ENCODE data around the gene DPYD. TPM values are rescaled to one million over a fixed set of nuclear protein-coding genes. Genes with fewer than 3 reads are reported as not detected.

Gene DPYD
- total and polyA plus RNA-seq, 9 of the 15 experiments (the other 6 are each of a cell fraction or from before 2014, with no cell fraction given), result 0.03 to 0.25 (median 0.08) TPM; not detected in 2

DNA sequence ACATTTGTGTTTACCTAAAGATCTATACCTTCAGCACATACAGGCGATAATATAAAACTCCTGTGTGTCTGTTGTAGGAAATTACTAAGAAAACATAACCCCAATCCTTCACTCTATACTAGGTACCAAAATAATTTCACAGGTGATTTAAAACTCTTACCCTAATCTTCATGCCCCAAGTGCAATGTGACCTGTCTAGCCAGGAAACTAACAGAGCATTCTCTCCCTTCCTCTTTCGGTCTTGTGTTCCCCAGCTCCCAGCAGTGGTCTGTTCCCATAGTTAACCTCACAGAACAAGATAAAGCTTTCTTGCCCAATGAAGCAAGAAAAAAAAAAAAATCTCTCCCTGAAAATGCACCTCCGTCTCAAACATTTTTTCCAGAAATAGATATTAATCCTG is 493.5 kb downstream of the DPYD start (continued):
- TF ChIP-seq, protein P1, sequence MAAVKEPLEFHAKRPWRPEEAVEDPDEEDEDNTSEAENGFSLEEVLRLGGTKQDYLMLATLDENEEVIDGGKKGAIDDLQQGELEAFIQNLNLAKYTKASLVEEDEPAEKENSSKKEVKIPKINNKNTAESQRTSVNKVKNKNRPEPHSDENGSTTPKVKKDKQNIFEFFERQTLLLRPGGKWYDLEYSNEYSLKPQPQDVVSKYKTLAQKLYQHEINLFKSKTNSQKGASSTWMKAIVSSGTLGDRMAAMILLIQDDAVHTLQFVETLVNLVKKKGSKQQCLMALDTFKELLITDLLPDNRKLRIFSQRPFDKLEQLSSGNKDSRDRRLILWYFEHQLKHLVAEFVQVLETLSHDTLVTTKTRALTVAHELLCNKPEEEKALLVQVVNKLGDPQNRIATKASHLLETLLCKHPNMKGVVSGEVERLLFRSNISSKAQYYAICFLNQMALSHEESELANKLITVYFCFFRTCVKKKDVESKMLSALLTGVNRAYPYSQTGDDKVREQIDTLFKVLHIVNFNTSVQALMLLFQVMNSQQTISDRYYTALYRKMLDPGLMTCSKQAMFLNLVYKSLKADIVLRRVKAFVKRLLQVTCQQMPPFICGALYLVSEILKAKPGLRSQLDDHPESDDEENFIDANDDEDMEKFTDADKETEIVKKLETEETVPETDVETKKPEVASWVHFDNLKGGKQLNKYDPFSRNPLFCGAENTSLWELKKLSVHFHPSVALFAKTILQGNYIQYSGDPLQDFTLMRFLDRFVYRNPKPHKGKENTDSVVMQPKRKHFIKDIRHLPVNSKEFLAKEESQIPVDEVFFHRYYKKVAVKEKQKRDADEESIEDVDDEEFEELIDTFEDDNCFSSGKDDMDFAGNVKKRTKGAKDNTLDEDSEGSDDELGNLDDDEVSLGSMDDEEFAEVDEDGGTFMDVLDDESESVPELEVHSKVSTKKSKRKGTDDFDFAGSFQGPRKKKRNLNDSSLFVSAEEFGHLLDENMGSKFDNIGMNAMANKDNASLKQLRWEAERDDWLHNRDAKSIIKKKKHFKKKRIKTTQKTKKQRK (IDR thresholded peaks at IDR 0.05; ENCODE audit: borderline replicate concordance, low read depth, low read length), result no peak
- no peak for TF ChIP-seq YBX1 (IDR thresholded peaks at IDR 0.05)
- no peak for TF ChIP-seq FOXJ3 (CRISPR knock-in tag; IDR thresholded peaks at IDR 0.05)
- TF ChIP-seq U2AF2 (optimal IDR thresholded peaks at IDR 0.05; ENCODE audit: low read depth, low read length), result no peak
- TF ChIP-seq SIX5 (IDR thresholded peaks at IDR 0.05; ENCODE audit: borderline replicate concordance in 1 of 2, insufficient read depth in 1 of 2, low read depth in 1 of 2, low read length in 2 of 2), result no peak

DNA sequence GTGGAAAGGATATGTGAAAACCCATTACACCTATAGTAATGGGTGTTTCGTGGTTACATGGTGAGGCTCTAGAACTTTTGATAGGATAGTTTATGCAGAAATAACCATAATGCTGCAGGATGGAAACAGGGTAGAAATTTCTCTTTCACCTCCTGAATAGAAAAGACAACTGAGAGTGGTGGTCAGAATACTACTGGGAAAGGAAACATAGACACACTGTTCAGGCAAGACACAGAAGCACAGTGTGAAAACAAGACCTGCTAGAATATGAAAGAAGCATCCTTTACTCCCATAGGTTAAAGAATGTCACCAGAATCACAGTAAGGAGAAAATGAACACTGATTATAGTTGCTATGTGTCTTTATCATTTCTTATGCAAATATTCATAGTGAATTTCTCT is 496.6 kb downstream of the DPYD start:
- DNase-seq (ENCODE audit: extremely low read depth in 1 of 4, low spot score in 3 of 4) (no peak), ATAC-seq (no peak), FAIRE-seq (no peak)
- POLR2A ChIA-PET, result no interaction called here
- in situ Hi-C loops (cut with MboI), result no loop called here
- H3K27me3 ChIP-seq (ENCODE audit: control insufficient read depth in 2 of 2, insufficient read depth in 2 of 2, low read length in 2 of 2), result no peaks in the 10 kb centered on the region
- no peak overlapping the region for H3K27ac ChIP-seq (ENCODE audit: extremely low read depth, low read depth, low read length)
- intact Hi-C loops (cut with micrococcal nuclease), result no loop called here
- H3K9ac ChIP-seq (ENCODE audit: insufficient read depth in 1 of 2, low read depth in 2 of 2, low read length in 2 of 2), result no peak overlapping the region
- H2AFZ ChIP-seq (ENCODE audit: low read depth, low read length), result no peak overlapping the region
- no peaks in the 10 kb centered on the region for H3K9me3 ChIP-seq (replicated peaks; ENCODE audit: control insufficient read depth, insufficient read depth, low read depth, low read length)
- no peaks in the 10 kb centered on the region for H4K20me1 ChIP-seq (replicated peaks; ENCODE audit: control insufficient read depth, insufficient read depth, low read length)
- H3K9me1 ChIP-seq (ENCODE audit: control insufficient read depth, insufficient read depth, low read length), result no peaks in the 10 kb centered on the region
- H3K79me2 ChIP-seq (ENCODE audit: control insufficient read depth, insufficient read depth, low read length), result no peaks in the 10 kb centered on the region
- 0% methylated on average over 1 of the region's 1 CpG for WGBS (ENCODE audit: insufficient coverage, low coverage, missing lambda C conversion rate)
- no peak overlapping the region for H3K4me2 ChIP-seq (ENCODE audit: insufficient read depth, low read length)
- BruUV-seq (replicated peaks), result no TSS peak
- H3K4me3 ChIP-seq, result no peak overlapping the region
- H3K36me3 ChIP-seq (ENCODE audit: control insufficient read depth, insufficient read depth, low read length), result no peaks in the 10 kb centered on the region
- H3K4me1 ChIP-seq (replicated peaks in 1 of 2; ENCODE audit: control insufficient read depth in 2 of 2, insufficient read depth in 2 of 2, low read length in 2 of 2), result no peaks in the 10 kb centered on the region
- CTCF ChIA-PET (ENCODE audit: low intra/inter-chr PET ratio), result no interaction called here
- TF ChIP-seq, protein P2, sequence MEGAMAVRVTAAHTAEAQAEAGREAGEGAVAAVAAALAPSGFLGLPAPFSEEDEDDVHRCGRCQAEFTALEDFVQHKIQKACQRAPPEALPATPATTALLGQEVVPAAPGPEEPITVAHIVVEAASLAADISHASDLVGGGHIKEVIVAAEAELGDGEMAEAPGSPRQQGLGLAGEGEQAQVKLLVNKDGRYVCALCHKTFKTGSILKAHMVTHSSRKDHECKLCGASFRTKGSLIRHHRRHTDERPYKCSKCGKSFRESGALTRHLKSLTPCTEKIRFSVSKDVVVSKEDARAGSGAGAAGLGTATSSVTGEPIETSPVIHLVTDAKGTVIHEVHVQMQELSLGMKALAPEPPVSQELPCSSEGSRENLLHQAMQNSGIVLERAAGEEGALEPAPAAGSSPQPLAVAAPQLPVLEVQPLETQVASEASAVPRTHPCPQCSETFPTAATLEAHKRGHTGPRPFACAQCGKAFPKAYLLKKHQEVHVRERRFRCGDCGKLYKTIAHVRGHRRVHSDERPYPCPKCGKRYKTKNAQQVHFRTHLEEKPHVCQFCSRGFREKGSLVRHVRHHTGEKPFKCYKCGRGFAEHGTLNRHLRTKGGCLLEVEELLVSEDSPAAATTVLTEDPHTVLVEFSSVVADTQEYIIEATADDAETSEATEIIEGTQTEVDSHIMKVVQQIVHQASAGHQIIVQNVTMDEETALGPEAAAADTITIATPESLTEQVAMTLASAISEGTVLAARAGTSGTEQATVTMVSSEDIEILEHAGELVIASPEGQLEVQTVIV (CRISPR knock-in tag; IDR thresholded peaks at IDR 0.05; ENCODE audit: borderline replicate concordance), result no peak
- TF ChIP-seq BCOR (IDR thresholded peaks at IDR 0.05) (no peak), EP400 (IDR thresholded peaks at IDR 0.05) (no peak), ZNF217 (CRISPR knock-in tag; IDR thresholded peaks at IDR 0.05) (no peak), TBL1XR1 (IDR thresholded peaks at IDR 0.05; ENCODE audit: low read length in 2 of 2) (no peak)
- TF ChIP-seq, protein P3, sequence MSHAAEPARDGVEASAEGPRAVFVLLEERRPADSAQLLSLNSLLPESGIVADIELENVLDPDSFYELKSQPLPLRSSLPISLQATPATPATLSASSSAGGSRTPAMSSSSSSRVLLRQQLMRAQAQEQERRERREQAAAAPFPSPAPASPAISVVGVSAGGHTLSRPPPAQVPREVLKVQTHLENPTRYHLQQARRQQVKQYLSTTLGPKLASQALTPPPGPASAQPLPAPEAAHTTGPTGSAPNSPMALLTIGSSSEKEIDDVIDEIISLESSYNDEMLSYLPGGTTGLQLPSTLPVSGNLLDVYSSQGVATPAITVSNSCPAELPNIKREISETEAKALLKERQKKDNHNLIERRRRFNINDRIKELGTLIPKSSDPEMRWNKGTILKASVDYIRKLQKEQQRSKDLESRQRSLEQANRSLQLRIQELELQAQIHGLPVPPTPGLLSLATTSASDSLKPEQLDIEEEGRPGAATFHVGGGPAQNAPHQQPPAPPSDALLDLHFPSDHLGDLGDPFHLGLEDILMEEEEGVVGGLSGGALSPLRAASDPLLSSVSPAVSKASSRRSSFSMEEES (CRISPR knock-in tag; IDR thresholded peaks at IDR 0.05), result no peak
- TF ChIP-seq, protein P4, sequence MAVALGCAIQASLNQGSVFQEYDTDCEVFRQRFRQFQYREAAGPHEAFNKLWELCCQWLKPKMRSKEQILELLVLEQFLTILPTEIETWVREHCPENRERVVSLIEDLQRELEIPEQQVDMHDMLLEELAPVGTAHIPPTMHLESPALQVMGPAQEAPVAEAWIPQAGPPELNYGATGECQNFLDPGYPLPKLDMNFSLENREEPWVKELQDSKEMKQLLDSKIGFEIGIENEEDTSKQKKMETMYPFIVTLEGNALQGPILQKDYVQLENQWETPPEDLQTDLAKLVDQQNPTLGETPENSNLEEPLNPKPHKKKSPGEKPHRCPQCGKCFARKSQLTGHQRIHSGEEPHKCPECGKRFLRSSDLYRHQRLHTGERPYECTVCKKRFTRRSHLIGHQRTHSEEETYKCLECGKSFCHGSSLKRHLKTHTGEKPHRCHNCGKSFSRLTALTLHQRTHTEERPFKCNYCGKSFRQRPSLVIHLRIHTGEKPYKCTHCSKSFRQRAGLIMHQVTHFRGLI (CRISPR knock-in tag; IDR thresholded peaks at IDR 0.05), result no peak
